WTC11 (cell line): ENCODE results near the gene TAPBP. TPM values are rescaled to one million over a fixed set of nuclear protein-coding genes. Genes with fewer than 3 reads are reported as not detected.

Source experiments
- ATAC-seq: fragments of 200-7000 bp; cut with Tn5 transposase; 2 replicates; pipeline ENCODE4 v1.10.0; 2021; ENCODE audit warnings: mild to moderate bottlenecking, moderate library complexity
- CTCF ChIA-PET: fragments of 300-600 bp; sonication (Branson Sonifier 250); formaldehyde crosslinking; loops from one replicate; lab custom pipeline; 2021; ENCODE audit warnings: antibody characterized with exemption; lab: Charles Lee
- POLR2A ChIA-PET: fragments of 350-600 bp; sonication (Branson Sonifier 250); formaldehyde crosslinking; loops from one replicate; lab custom pipeline; 2021; ENCODE audit warnings: antibody characterized with exemption; lab: Charles Lee
- DNase-seq: peaks from one replicate; pipeline ENCODE4 v3.0.0; 2021; ENCODE audit warnings: low spot score
- H3K27ac Mint-ChIP-seq: 2 replicates; pipeline ENCODE4 v1.8.0; 2021; ENCODE audit warnings: mixed read lengths
- H3K27me3 Mint-ChIP-seq: 2 replicates; pipeline ENCODE4 v1.8.0; 2021; ENCODE audit warnings: low read depth, mild to moderate bottlenecking, moderate library complexity, mixed read lengths
- H3K36me3 Mint-ChIP-seq: 2 replicates; pipeline ENCODE4 v1.8.0; 2021; ENCODE audit warnings: mixed read lengths
- H3K4me1 Mint-ChIP-seq: 2 replicates; pipeline ENCODE4 v1.8.0; 2022; ENCODE audit warnings: mixed read lengths
- H3K4me3 Mint-ChIP-seq: 2 replicates; pipeline ENCODE4 v1.8.0; 2021; ENCODE audit warnings: mild to moderate bottlenecking, moderate library complexity, mixed read lengths
- H3K9me3 Mint-ChIP-seq: 2 replicates; pipeline ENCODE4 v1.8.0; 2021; ENCODE audit warnings: mixed read lengths
- GABPB1 ChIP-seq: sonication (generic); formaldehyde crosslinking; IDR thresholded peaks from 2 replicates; pipeline ENCODE4 v1.8.1; 2023; ENCODE audit warnings: mild to moderate bottlenecking, missing genetic modification reagents
- GRHL2 ChIP-seq: fragments of 250-450 bp; sonication (Bioruptor Pico); IDR thresholded peaks from 2 replicates; pipeline ENCODE4 v1.8.0; 2022; ENCODE audit warnings: mild to moderate bottlenecking, moderate library complexity; ENCODE audit not compliant: insufficient replicate concordance, severe bottlenecking
- GTF2I ChIP-seq: fragments of 250-450 bp; sonication (Bioruptor Pico); conservative IDR thresholded peaks from 2 replicates; pipeline ENCODE4 v1.4.0; 2021; ENCODE audit warnings: mild to moderate bottlenecking
- HMGXB4 ChIP-seq: sonication (generic); formaldehyde crosslinking; IDR thresholded peaks from 2 replicates; pipeline ENCODE4 v1.8.1; 2023; ENCODE audit warnings: mild to moderate bottlenecking, moderate library complexity, missing genetic modification reagents
- NFATC4 ChIP-seq: fragments of 250-450 bp; sonication (Bioruptor Pico); IDR thresholded peaks from 2 replicates; pipeline ENCODE4 v1.9.0; 2021; ENCODE audit warnings: mild to moderate bottlenecking
- PREB ChIP-seq: sonication (generic); formaldehyde crosslinking; IDR thresholded peaks from 2 replicates; pipeline ENCODE4 v1.8.1; 2022; ENCODE audit warnings: mild to moderate bottlenecking, missing genetic modification reagents, moderate library complexity, borderline replicate concordance
- SMAD3 ChIP-seq: sonication (generic); formaldehyde crosslinking; IDR thresholded peaks from 2 replicates; pipeline ENCODE4 v1.8.0; 2022; ENCODE audit warnings: missing genetic modification reagents, mild to moderate bottlenecking, borderline replicate concordance
- TCF7 ChIP-seq: sonication (generic); formaldehyde crosslinking; IDR thresholded peaks from 2 replicates; pipeline ENCODE4 v1.8.0; 2022; ENCODE audit warnings: mild to moderate bottlenecking, low read depth, missing genetic modification reagents, moderate library complexity
- TEAD1 ChIP-seq: sonication (generic); formaldehyde crosslinking; IDR thresholded peaks from 2 replicates; pipeline ENCODE4 v1.8.0; 2022; ENCODE audit warnings: mild to moderate bottlenecking, missing genetic modification reagents
- ZNF121 ChIP-seq: sonication (generic); formaldehyde crosslinking; IDR thresholded peaks from 2 replicates; pipeline ENCODE4 v1.8.0; 2023; ENCODE audit warnings: missing genetic modification reagents
- ZNF219 ChIP-seq: sonication (generic); formaldehyde crosslinking; IDR thresholded peaks from 2 replicates; pipeline ENCODE4 v1.8.0; 2023; ENCODE audit warnings: missing genetic modification reagents, mild to moderate bottlenecking, borderline replicate concordance
- ZNF423 ChIP-seq: fragments of 250-450 bp; sonication (Bioruptor Pico); IDR thresholded peaks from 2 replicates; pipeline ENCODE4 v2.1.2; 2022; ENCODE audit warnings: mild to moderate bottlenecking, moderate library complexity
- ZNF425 ChIP-seq: fragments of 250-450 bp; sonication (Bioruptor Pico); conservative IDR thresholded peaks from 2 replicates; pipeline ENCODE4 v1.9.0; 2021; ENCODE audit warnings: mild to moderate bottlenecking
- ZNF512 ChIP-seq: sonication (generic); formaldehyde crosslinking; IDR thresholded peaks from 2 replicates; pipeline ENCODE4 v1.8.1; 2022; ENCODE audit warnings: missing genetic modification reagents, borderline replicate concordance
- ZNF671 ChIP-seq: fragments of 250-450 bp; sonication (Bioruptor Pico); IDR thresholded peaks from 2 replicates; pipeline ENCODE4 v1.8.0; 2021; ENCODE audit warnings: mild to moderate bottlenecking
- total RNA-seq: library from RNA; stranded (reverse); gene quantifications from 3 replicates; pipeline ENCODE4 v1.2.3, GENCODE V29; 2021
- TF ChIP-seq, protein P1 (sequence below): sonication (generic); formaldehyde crosslinking; IDR thresholded peaks from 2 replicates; pipeline ENCODE4 v1.8.1; 2023; ENCODE audit warnings: mild to moderate bottlenecking, missing genetic modification reagents, moderate library complexity
- TF ChIP-seq, protein P2 (sequence below): sonication (generic); formaldehyde crosslinking; IDR thresholded peaks from 2 replicates; pipeline ENCODE4 v1.8.1; 2022; ENCODE audit warnings: low read depth, mild to moderate bottlenecking, moderate library complexity, missing genetic modification reagents, borderline replicate concordance
- TF ChIP-seq, protein P3 (sequence below): sonication (generic); formaldehyde crosslinking; conservative IDR thresholded peaks from 2 replicates; pipeline ENCODE4 v1.8.1; 2022; ENCODE audit warnings: mild to moderate bottlenecking, missing genetic modification reagents

Gene TAPBP
- total RNA-seq, 1 experiment from 2014 or later: 43.5 TPM

DNA sequence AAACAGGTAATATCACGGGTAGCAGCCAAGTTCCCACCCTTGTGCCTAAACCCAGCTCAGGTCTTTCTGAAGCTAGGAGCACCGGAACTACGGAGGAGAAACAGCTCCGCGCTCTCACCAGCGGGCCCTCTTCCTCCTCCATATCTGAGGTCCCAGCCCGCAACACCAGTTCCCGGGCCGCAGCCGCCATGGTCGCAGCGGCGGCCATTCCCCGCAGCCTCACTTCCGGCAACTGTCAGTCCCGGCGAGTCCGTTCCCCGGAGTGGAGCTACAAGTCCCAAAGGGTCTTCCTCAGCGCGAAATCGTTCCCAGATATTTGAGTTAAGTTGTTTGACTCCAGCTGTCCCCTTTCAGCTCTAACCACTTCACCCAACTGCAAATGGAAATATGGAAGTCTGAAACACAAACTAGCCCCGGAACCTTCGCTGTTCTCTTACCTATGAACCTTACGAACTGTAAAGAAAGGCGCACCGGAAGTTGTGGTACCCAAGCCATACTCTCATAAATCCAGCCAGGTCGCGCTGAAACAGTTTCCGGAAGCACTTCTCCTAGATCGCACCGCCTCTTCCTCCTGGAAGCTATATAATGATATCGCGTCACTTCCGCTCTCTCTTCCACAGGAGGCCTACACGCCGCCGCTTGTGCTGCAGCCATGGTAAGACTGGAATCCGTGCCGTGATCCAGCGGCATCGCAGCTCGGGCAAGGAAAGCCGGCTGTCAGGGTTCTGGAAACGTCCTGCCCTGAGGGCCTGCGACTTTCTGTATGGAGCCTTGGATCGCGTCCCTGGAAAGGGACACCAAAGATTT lies 42.2 kb downstream of the TAPBP start, which contains the start of the genes RPS18 and VPS52 (continued):
- no peak for TF ChIP-seq GTF2I (CRISPR knock-in tag)
- no peak for TF ChIP-seq ZNF671 (CRISPR knock-in tag)
- peak; percentile 58; the same call in 1 of the 2 replicates for TF ChIP-seq TEAD1
- TF ChIP-seq, protein P1, sequence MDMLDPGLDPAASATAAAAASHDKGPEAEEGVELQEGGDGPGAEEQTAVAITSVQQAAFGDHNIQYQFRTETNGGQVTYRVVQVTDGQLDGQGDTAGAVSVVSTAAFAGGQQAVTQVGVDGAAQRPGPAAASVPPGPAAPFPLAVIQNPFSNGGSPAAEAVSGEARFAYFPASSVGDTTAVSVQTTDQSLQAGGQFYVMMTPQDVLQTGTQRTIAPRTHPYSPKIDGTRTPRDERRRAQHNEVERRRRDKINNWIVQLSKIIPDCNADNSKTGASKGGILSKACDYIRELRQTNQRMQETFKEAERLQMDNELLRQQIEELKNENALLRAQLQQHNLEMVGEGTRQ (CRISPR knock-in tag): no peak

- ChIA-PET CTCF (interaction anchor here (2.1 to 2.4 kb wide), 2 partner anchors 22 to 47 kb away, joined by 6 to 10 read pairs; partner anchors contain the start of gene ZBTB22), POLR2A (interaction anchor here (0.5 to 2.1 kb wide), 9 partner anchors 8 to 299 kb away, joined by 3 to 8 read pairs (median 5); partner anchors contain the start of gene RING1)
- TF ChIP-seq GRHL2 (CRISPR knock-in tag) (no peak), ZNF512 (CRISPR knock-in tag) (no peak), NFATC4 (CRISPR knock-in tag) (no peak), ZNF219 (CRISPR knock-in tag) (no peak), ZNF425 (CRISPR knock-in tag) (no peak), ZNF423 (CRISPR knock-in tag) (no peak), ZNF121 (CRISPR knock-in tag) (no peak), PREB (CRISPR knock-in tag) (no peak), GABPB1 (no peak), SMAD3 (CRISPR knock-in tag) (no peak), HMGXB4 (no peak), TCF7 (no peak)
- TF ChIP-seq, protein P2, sequence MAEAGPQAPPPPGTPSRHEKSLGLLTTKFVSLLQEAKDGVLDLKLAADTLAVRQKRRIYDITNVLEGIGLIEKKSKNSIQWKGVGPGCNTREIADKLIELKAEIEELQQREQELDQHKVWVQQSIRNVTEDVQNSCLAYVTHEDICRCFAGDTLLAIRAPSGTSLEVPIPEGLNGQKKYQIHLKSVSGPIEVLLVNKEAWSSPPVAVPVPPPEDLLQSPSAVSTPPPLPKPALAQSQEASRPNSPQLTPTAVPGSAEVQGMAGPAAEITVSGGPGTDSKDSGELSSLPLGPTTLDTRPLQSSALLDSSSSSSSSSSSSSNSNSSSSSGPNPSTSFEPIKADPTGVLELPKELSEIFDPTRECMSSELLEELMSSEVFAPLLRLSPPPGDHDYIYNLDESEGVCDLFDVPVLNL (CRISPR knock-in tag): no peak
- TF ChIP-seq, protein P3, sequence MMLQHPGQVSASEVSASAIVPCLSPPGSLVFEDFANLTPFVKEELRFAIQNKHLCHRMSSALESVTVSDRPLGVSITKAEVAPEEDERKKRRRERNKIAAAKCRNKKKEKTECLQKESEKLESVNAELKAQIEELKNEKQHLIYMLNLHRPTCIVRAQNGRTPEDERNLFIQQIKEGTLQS: no peak
- H3K4me1 Mint-ChIP-seq: peaks cover 44% of the 10 kb centered on the region
- no peaks in the 10 kb centered on the region for H3K9me3 Mint-ChIP-seq
- H3K4me3 Mint-ChIP-seq: peak overlapping the region; percentile 96
- peak overlapping the region; percentile 100 for H3K27ac Mint-ChIP-seq
- DNase-seq (no peak), ATAC-seq (peak; percentile 8)
- peaks cover 67% of the 10 kb centered on the region for H3K36me3 Mint-ChIP-seq
- no peaks in the 10 kb centered on the region for H3K27me3 Mint-ChIP-seq
These were observed 42.8 kb downstream of the TAPBP start for GRCh38 chr6:33271117-33271467.
